ENCODE results near the gene SMNDC1. TPM values are rescaled to one million over a fixed set of nuclear protein-coding genes. Genes with fewer than 3 reads are reported as not detected.

The SMNDC1 gene
- total RNA-seq, 4 donors from 2014 or later: 3.6 to 15.7 (median 8.9) TPM

DNA sequence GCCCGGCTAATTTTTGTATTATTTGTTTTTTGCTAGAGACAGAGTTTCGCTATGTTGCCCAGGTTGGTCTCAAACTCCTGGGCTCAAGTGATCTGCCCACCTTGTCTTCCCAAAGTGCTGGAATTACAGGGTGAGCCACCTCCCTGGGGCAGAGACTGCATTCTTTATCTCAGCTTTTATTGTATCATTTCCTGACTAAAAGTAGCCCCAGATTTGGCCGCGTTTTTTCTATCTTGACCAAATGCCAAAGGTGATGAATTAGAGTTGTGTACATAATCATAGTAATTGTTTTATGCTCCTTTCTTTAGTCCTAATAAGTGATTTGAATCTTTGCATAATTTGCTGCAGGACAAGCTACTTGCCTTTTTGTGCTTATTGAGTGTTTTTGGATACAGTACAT lies 3.1 kb upstream of the SMNDC1 start:
- WGBS, 2 donors (ENCODE audit: low coverage in 1 of 2): 37 to 57% methylated on average over 4 of the region's 4 CpGs
- Histone ChIP-seq H3K9me3 (no peaks in the 10 kb centered on the region), H3K4me1 (peaks cover 0 to 41% (median 15%) of the 10 kb centered on the region in 4 donors), H3K4me3 (no peak overlapping the region), H3K27me3 (peaks cover 10% of the 10 kb centered on the region), H3K27ac (no peak overlapping the region), H3K36me3 (peaks cover 0 to 2% (median 0%) of the 10 kb centered on the region in 4 donors)
- intact Hi-C loops (cut with DNase I; ENCODE audit: low total_unique reads): no loop called here
- TF ChIP-seq EP300 (IDR thresholded peaks at IDR 0.05; ENCODE audit: low read depth): no peak
- TF ChIP-seq CTCF (IDR thresholded peaks at IDR 0.05): no peak
- no peak for TF ChIP-seq POLR2A (IDR thresholded peaks at IDR 0.05)
- no peak for TF ChIP-seq POLR2AphosphoS5 (IDR thresholded peaks at IDR 0.05)
- in situ Hi-C loops (cut with MboI; ENCODE audit: low pct_ligation_motif_present in 1 of 4, low pct_unique_long_range_greater_than_20kb in 1 of 4, low sequenced_read_pairs in 3 of 4): loop anchor here in 2 of 4 donors (25.0 kb wide), 2 partner anchors 229 to 579 kb away; no protein-coding TSS in a partner anchor
- no peak for DNase-seq

DNA sequence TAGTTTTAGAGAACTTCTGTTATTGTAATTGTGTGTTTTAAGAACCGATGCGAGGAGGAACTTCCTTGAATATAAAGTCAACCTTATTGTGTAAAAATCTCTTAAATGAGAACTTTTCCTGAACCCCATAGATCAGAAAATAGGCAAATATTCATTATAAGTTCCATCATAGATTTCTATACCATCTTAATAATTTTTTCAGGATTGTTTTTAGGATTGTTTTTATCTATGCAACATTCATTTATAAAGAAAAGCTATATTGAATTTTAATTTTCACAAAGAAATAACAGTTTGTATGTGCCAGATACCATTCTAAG lies 1.7 kb upstream of the SMNDC1 start:
- TF ChIP-seq CTCF (IDR thresholded peaks at IDR 0.05) (no peak), EP300 (IDR thresholded peaks at IDR 0.05; ENCODE audit: low read depth) (no peak), POLR2AphosphoS5 (IDR thresholded peaks at IDR 0.05) (no peak), POLR2A (IDR thresholded peaks at IDR 0.05) (no peak)
- in situ Hi-C loops (cut with MboI; ENCODE audit: low pct_ligation_motif_present in 1 of 4, low pct_unique_long_range_greater_than_20kb in 1 of 4, low sequenced_read_pairs in 3 of 4): loop anchor here in 2 of 4 donors (25.0 kb wide), 2 partner anchors 231 to 581 kb away; no protein-coding TSS in a partner anchor
- peaks cover 3 to 51% (median 21%) of the 10 kb centered on the region in 4 donors for H3K4me1 ChIP-seq
- no peak overlapping the region for H3K4me3 ChIP-seq
- peaks cover 8% of the 10 kb centered on the region for H3K27me3 ChIP-seq
- WGBS, 2 donors (ENCODE audit: low coverage in 1 of 2): 0 to 7% methylated on average over 2 of the region's 2 CpGs
- peak overlapping the region in 3 of 4 donors; percentile 92 to 98 (median 98) for H3K27ac ChIP-seq
- intact Hi-C loops (cut with DNase I; ENCODE audit: low total_unique reads): no loop called here
- no peaks in the 10 kb centered on the region for H3K9me3 ChIP-seq
- no peak for DNase-seq
- H3K36me3 ChIP-seq: peaks cover 0 to 14% (median 6%) of the 10 kb centered on the region in 4 donors

DNA sequence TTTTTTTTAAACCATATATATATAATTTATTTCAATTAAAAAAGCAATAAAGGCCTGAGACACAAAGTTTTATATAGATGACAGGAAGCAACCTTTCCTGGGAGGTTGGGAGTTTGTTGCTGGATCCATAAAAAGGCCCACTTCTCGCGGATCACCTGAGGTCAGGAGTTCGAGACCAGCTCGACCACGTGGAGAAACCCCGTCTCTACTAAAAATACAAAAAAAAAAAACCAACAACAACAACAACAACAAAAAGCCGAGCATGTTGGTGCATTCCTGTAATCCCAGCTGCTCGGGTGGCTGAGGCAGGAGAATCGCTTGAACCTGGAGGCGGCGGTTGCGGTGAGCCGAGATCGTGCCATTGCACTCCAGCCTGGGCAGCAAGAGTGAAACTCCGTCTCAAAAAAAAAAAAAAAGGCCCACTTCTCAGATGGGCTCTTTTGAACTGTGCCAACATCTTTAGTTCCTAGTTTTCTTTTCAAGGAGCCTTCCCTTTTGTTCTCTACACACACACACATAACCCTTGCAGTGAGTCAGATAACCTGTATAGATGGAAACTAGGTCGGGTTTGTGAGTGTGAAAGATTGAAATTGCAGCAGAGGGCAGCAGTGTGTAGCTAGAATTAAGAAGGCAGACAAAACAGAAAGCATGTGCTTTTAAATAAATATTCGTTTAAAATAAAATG lies 1.2 kb upstream of the SMNDC1 start:
- in situ Hi-C loops (cut with MboI; ENCODE audit: low pct_ligation_motif_present in 1 of 4, low pct_unique_long_range_greater_than_20kb in 1 of 4, low sequenced_read_pairs in 3 of 4): loop anchor here in 2 of 4 donors (25.0 kb wide), 2 partner anchors 231 to 581 kb away; no protein-coding TSS in a partner anchor
- peaks cover 8% of the 10 kb centered on the region for H3K27me3 ChIP-seq
- H3K4me1 ChIP-seq: peaks cover 8 to 53% (median 23%) of the 10 kb centered on the region in 4 donors
- peak overlapping the region; percentile 92 to 98 (median 96) for H3K27ac ChIP-seq
- peaks cover 0 to 15% (median 7%) of the 10 kb centered on the region in 4 donors for H3K36me3 ChIP-seq
- intact Hi-C loops (cut with DNase I; ENCODE audit: low total_unique reads): no loop called here
- H3K9me3 ChIP-seq: no peaks in the 10 kb centered on the region
- no peak overlapping the region for H3K4me3 ChIP-seq
- peak; percentile 55 to 76 (median 58) for TF ChIP-seq CTCF (IDR thresholded peaks at IDR 0.05)
- TF ChIP-seq POLR2A (IDR thresholded peaks at IDR 0.05): no peak
- WGBS, 2 donors (ENCODE audit: low coverage in 1 of 2): 25 to 64% methylated on average over 4 to 17 of the region's 17 CpGs
- peak; percentile 43 for DNase-seq

DNA sequence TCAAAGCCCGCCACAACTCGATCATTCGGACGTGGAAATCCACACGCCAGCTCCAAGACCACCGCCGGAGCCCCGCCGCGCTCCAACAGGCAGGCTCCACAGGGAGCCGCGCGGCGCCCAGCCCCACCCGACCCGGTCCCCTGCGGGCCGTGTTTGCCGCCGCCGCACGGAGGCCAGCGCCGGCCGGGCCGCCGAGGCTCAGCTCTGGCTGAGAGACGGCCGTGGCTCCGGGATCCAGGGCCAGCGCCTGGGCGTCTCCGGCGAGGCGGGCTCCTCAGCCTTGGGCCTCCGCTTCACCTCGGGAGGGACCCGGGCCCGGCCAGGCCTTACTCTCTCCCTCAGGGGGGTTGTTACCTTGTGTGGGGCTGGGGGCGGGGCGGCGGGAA lies 333 bp downstream of the SMNDC1 start:
- no peak for DNase-seq
- in situ Hi-C loops (cut with MboI; ENCODE audit: low pct_ligation_motif_present in 1 of 4, low pct_unique_long_range_greater_than_20kb in 1 of 4, low sequenced_read_pairs in 3 of 4): loop anchor here in 2 of 4 donors (25.0 kb wide), 2 partner anchors 233 to 583 kb away; no protein-coding TSS in a partner anchor
- WGBS, 2 donors (ENCODE audit: low coverage in 1 of 2): 0% methylated on average over 3 to 10 of the region's 42 CpGs
- H3K4me1 ChIP-seq: peaks cover 8 to 56% (median 23%) of the 10 kb centered on the region in 4 donors
- peak overlapping the region; percentile 78 to 99 (median 95) for H3K4me3 ChIP-seq
- intact Hi-C loops (cut with DNase I; ENCODE audit: low total_unique reads): no loop called here
- H3K27ac ChIP-seq: peak overlapping the region; percentile 92 to 98 (median 96)
- TF ChIP-seq POLR2A (IDR thresholded peaks at IDR 0.05): no peak
- TF ChIP-seq EP300 (IDR thresholded peaks at IDR 0.05; ENCODE audit: low read depth): no peak
- TF ChIP-seq POLR2AphosphoS5 (IDR thresholded peaks at IDR 0.05): no peak
- TF ChIP-seq CTCF (IDR thresholded peaks at IDR 0.05): no peak
- peaks cover 0 to 20% (median 9%) of the 10 kb centered on the region in 4 donors for H3K36me3 ChIP-seq
- H3K9me3 ChIP-seq: no peaks in the 10 kb centered on the region
- peaks cover under 1% of the 10 kb centered on the region for H3K27me3 ChIP-seq
